Neural cell (in vitro differentiated cells): Measurements from ENCODE around the gene PIP4K2A. TPM values are rescaled to one million over a fixed set of nuclear protein-coding genes. Genes with fewer than 3 reads are reported as not detected.

Source experiments
- H2AFZ ChIP-seq: fragments of 200-600, 300-800 bp; sonication (generic), shearing (Covaris generic); 2 replicates; pipeline ENCODE4 v1.6.0; 2014; ENCODE audit warnings: low read depth, mild to moderate bottlenecking, antibody characterized with exemption, low read length, moderate library complexity
- H3F3A ChIP-seq: fragments of 200-600 bp; shearing (Covaris generic); 2 replicates; pipeline ENCODE4 v1.6.1; 2016; ENCODE audit warnings: mild to moderate bottlenecking, moderate library complexity, mixed read lengths, antibody characterized with exemption, low read length; ENCODE audit not compliant: insufficient read depth, poor library complexity, severe bottlenecking
- H3K27ac ChIP-seq: fragments of 200-600, 300-800 bp; sonication (generic), shearing (Covaris generic); 2 replicates; pipeline ENCODE4 v1.5.1; 2014; ENCODE audit warnings: mild to moderate bottlenecking, low read length, moderate library complexity
- H3K27me3 ChIP-seq: fragments of 300-800, 200-600 bp; sonication (generic), shearing (Covaris generic); 2 replicates; pipeline ENCODE4 v1.6.0; 2014; ENCODE audit warnings: mild to moderate bottlenecking, low read depth, low read length, moderate library complexity; ENCODE audit not compliant: insufficient read depth
- H3K36me3 ChIP-seq: fragments of 300-800, 200-600 bp; sonication (generic), shearing (Covaris generic); 2 replicates; pipeline ENCODE4 v1.5.1; 2014; ENCODE audit warnings: mild to moderate bottlenecking, antibody characterized with exemption, low read length, moderate library complexity; ENCODE audit not compliant: insufficient read depth
- H3K4me2 ChIP-seq: fragments of 300-800, 200-600 bp; sonication (generic), shearing (Covaris generic); 2 replicates; pipeline ENCODE4 v1.6.0; 2014; ENCODE audit warnings: mild to moderate bottlenecking, low read length
- H3K4me3 ChIP-seq: fragments of 300-800, 200-600 bp; sonication (generic), shearing (Covaris generic); 2 replicates; pipeline ENCODE4 v1.5.1; 2014; ENCODE audit warnings: mild to moderate bottlenecking, low read length, moderate library complexity
- H3K79me2 ChIP-seq: fragments of 200-600 bp; shearing (Covaris generic); replicated peaks from 2 replicates; pipeline ENCODE4 v1.6.0; 2014; ENCODE audit warnings: mild to moderate bottlenecking, low read length, moderate library complexity; ENCODE audit not compliant: insufficient read depth
- H3K9ac ChIP-seq: fragments of 300-800, 200-600 bp; sonication (generic), shearing (Covaris generic); 2 replicates; pipeline ENCODE4 v1.6.1; 2016; ENCODE audit warnings: mild to moderate bottlenecking, low read length, mixed read lengths
- H3K9me2 ChIP-seq: fragments of 200-600 bp; shearing (Covaris generic); 2 replicates; pipeline ENCODE4 v1.6.1; 2016; ENCODE audit warnings: mild to moderate bottlenecking, low read length, mixed read lengths; ENCODE audit not compliant: insufficient read depth
- H3K9me3 ChIP-seq: fragments of 200-600, 300-800 bp; sonication (generic), shearing (Covaris generic); 2 replicates; pipeline ENCODE4 v1.6.1; 2016; ENCODE audit warnings: mild to moderate bottlenecking, mixed run types, low read length, moderate library complexity, mixed read lengths
- H4K20me1 ChIP-seq: fragments of 200-600 bp; shearing (Covaris generic); 2 replicates; pipeline ENCODE4 v1.6.1; 2016; ENCODE audit warnings: mild to moderate bottlenecking, mixed run types; ENCODE audit not compliant: insufficient read depth
- CTCF ChIP-seq: fragments of 450-650 bp; IDR thresholded peaks from 2 replicates; pipeline ENCODE4 v1.5.1; 2014; ENCODE audit warnings: antibody characterized with exemption, mild to moderate bottlenecking, moderate library complexity; ENCODE audit not compliant: poor library complexity, severe bottlenecking
- EP300 ChIP-seq: fragments of 450-650 bp; conservative IDR thresholded peaks from 2 replicates; pipeline ENCODE4 v1.6.1; 2014; ENCODE audit warnings: antibody characterized with exemption, mild to moderate bottlenecking, moderate library complexity; ENCODE audit not compliant: poor library complexity, severe bottlenecking
- EZH2 ChIP-seq: fragments of 200-600, 300-800 bp; shearing (Covaris generic), sonication (generic); IDR thresholded peaks from 2 replicates; pipeline ENCODE4 v1.6.1; 2014; ENCODE audit warnings: antibody characterized with exemption, low read length, borderline replicate concordance, mild to moderate bottlenecking; ENCODE audit not compliant: insufficient read depth, poor library complexity, severe bottlenecking
- MXI1 ChIP-seq: fragments of 450-650 bp; conservative IDR thresholded peaks from 2 replicates; pipeline ENCODE4 v1.6.1; 2014; ENCODE audit warnings: antibody characterized with exemption, mild to moderate bottlenecking; ENCODE audit not compliant: poor library complexity, severe bottlenecking
- POLR2AphosphoS5 ChIP-seq: IDR thresholded peaks from 2 replicates; pipeline ENCODE4 v1.6.1; 2012
- RAD21 ChIP-seq: fragments of 450-650 bp; conservative IDR thresholded peaks from 2 replicates; pipeline ENCODE4 v1.6.1; 2014; ENCODE audit warnings: antibody characterized with exemption, mild to moderate bottlenecking, moderate library complexity
- SMC3 ChIP-seq: fragments of 450-650 bp; conservative IDR thresholded peaks from 2 replicates; pipeline ENCODE4 v1.6.1; 2014; ENCODE audit warnings: antibody characterized with exemption, mild to moderate bottlenecking, moderate library complexity; ENCODE audit not compliant: poor library complexity
- TAF1 ChIP-seq: IDR thresholded peaks from 2 replicates; pipeline ENCODE4 v1.6.1; 2012; ENCODE audit warnings: low read depth
- polyA plus RNA-seq: library from polyadenylated mRNA; depleted of rRNA; stranded (reverse); fragments of >200 nt; gene quantifications from 2 replicates; pipeline ENCODE4 v1.2.3, GENCODE V29; 2014
- TF ChIP-seq, protein P1 (sequence below): IDR thresholded peaks from 2 replicates; pipeline ENCODE4 v1.6.1; 2012; ENCODE audit warnings: borderline replicate concordance

Gene PIP4K2A
- polyA plus RNA-seq, 1 donor from 2014 or later = 12.6 TPM

DNA sequence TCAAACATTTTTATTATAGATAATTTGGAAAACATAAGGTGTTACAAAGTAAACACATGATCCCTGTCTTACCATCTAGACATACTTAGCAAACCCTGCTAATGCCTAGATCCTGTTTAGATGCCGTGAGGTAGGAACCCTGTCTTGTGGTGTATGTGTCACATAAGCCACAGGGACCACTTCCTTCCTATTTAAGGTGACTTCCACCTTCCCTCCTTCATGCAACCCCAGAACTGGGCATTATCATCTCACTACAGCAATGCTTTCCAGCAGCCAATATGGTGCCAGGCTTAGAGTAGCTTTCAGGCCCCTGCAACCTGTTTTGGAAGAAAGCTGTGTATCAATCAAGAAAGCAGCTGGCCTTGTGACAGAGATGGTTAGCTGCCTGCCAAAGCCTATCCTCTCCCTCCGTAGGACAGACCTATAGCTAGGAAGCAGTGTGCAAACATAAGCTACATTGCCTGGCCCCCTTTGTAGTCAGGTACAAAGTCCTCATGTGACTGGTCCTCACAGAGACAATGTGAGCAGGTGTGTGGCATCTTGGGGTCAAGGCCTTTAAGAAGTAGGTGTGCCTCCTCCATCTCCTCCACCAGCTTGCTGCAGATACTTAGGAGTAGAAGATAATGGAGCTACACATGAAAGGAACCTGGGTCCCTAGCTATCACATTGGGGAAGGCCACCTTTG lies 222.3 kb downstream of the PIP4K2A start:
- no peak overlapping the region for H3K4me2 ChIP-seq
- no peaks in the 10 kb centered on the region for H3K9me3 ChIP-seq
- no peaks in the 10 kb centered on the region for H3K36me3 ChIP-seq
- no peak overlapping the region for H3K9ac ChIP-seq
- H3K27me3 ChIP-seq = no peaks in the 10 kb centered on the region
- H3K4me3 ChIP-seq = no peak overlapping the region
- H4K20me1 ChIP-seq = no peaks in the 10 kb centered on the region
- no peaks in the 10 kb centered on the region for H3K9me2 ChIP-seq
- no peaks in the 10 kb centered on the region for H3F3A ChIP-seq
- no peak overlapping the region for H2AFZ ChIP-seq
- H3K27ac ChIP-seq = no peak overlapping the region
- TF ChIP-seq TAF1 (no peak), MXI1 (no peak), SMC3 (no peak), EP300 (no peak), CTCF (no peak), POLR2AphosphoS5 (no peak), RAD21 (no peak), EZH2 (no peak)
- TF ChIP-seq, protein P1, sequence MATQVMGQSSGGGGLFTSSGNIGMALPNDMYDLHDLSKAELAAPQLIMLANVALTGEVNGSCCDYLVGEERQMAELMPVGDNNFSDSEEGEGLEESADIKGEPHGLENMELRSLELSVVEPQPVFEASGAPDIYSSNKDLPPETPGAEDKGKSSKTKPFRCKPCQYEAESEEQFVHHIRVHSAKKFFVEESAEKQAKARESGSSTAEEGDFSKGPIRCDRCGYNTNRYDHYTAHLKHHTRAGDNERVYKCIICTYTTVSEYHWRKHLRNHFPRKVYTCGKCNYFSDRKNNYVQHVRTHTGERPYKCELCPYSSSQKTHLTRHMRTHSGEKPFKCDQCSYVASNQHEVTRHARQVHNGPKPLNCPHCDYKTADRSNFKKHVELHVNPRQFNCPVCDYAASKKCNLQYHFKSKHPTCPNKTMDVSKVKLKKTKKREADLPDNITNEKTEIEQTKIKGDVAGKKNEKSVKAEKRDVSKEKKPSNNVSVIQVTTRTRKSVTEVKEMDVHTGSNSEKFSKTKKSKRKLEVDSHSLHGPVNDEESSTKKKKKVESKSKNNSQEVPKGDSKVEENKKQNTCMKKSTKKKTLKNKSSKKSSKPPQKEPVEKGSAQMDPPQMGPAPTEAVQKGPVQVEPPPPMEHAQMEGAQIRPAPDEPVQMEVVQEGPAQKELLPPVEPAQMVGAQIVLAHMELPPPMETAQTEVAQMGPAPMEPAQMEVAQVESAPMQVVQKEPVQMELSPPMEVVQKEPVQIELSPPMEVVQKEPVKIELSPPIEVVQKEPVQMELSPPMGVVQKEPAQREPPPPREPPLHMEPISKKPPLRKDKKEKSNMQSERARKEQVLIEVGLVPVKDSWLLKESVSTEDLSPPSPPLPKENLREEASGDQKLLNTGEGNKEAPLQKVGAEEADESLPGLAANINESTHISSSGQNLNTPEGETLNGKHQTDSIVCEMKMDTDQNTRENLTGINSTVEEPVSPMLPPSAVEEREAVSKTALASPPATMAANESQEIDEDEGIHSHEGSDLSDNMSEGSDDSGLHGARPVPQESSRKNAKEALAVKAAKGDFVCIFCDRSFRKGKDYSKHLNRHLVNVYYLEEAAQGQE = no peak
- no peaks in the 10 kb centered on the region for H3K79me2 ChIP-seq

DNA sequence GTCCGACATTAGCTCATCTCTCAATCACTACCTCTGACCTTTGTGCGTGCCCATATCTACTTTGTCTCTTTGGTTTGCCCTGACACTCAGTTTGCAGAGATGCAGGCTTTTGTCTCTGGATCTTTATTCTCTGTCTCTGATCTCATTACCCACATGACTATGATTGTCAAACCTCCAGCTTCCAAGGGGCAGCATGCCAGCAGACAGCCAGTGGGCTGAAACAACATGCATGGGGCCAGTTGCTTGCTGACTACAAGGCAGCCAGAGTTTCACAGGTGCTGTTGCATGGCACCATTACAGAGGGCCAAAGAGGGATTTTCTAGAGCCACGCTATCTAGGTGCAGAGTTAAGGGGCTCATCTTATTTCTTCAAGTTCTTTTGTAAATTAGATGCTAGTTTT lies 222.9 kb downstream of the PIP4K2A start:
- Histone ChIP-seq H4K20me1 (no peaks in the 10 kb centered on the region), H3K79me2 (no peaks in the 10 kb centered on the region), H3K4me2 (no peak overlapping the region), H2AFZ (no peak overlapping the region), H3K27ac (no peak overlapping the region), H3K27me3 (no peaks in the 10 kb centered on the region), H3K36me3 (no peaks in the 10 kb centered on the region), H3K9ac (no peak overlapping the region), H3K9me3 (no peaks in the 10 kb centered on the region), H3K4me3 (no peak overlapping the region), H3F3A (no peaks in the 10 kb centered on the region), H3K9me2 (no peaks in the 10 kb centered on the region)
- TF ChIP-seq RAD21 (no peak), POLR2AphosphoS5 (no peak), EP300 (no peak), EZH2 (no peak), MXI1 (no peak), SMC3 (no peak), TAF1 (no peak), CTCF (no peak)
- TF ChIP-seq, protein P1 = no peak
